HG02981 (cell line): ENCODE measurements around the gene TMEM150B.

ENCODE experiments used
- ATAC-seq: cut with Tn5 transposase; IDR thresholded peaks from one replicate; pipeline ENCODE4 v1.9.1; 2021; ENCODE audit warnings: mild to moderate bottlenecking, moderate library complexity; ENCODE audit not compliant: unreplicated experiment

Gene TMEM150B

GRCh38 chr19:55308281-55308680 lies 16.9 kb downstream of the TMEM150B start:
- ATAC-seq, result no peak

- no peak for ATAC-seq
Observed at GRCh38 chr19:55306712-55307111, 18.4 kb downstream of the TMEM150B start.

DNA sequence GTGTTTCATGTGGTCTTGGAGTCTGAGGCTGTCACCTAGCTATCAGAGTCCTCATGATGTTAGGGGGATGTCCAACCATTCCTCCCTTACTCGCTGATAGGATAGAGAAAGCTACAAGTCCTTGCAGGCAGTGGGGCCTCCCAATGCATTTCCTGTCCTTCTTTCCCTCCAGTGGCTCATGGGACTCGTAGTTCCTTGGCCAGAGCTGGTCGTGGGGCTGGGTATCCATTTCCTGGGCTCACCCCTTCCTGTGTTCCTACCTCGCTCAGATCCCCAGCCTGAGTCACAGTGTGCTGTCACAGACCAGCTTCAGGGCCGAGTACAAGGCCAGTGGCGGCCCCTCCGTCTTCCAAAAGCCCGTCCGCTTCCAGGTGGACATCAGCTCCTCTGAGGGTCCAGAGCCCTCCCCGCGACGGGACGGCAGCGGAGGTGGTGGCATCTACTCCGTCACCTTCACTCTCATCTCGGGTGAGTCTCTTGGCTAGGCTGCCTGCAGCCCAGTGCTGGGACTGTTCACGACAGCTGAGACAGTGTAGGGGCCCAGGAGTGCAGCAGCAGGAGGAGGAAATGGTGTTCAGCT lies 19.1 kb downstream of the TMEM150B start:
- no peak for ATAC-seq

DNA sequence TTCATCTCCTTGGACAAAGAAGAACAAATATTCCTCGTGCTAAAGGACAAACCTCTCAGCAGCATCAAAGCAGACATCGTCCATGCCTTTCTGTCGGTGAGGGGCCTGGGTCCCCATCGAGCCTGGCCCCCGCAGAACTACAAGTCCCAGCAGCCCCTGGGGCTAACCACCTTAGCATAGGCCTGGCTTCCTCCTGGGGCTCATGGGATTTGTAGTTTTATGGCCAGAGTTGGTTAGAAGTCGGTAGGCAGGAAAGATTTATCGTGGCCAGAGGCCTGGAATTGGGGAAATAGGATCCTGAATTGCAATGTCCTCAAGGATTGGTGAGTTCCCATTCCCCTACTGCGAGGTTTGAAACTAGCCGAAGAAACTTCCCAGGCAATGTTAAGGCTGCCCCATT lies 19.6 kb downstream of the TMEM150B start:
- ATAC-seq, result no peak

DNA sequence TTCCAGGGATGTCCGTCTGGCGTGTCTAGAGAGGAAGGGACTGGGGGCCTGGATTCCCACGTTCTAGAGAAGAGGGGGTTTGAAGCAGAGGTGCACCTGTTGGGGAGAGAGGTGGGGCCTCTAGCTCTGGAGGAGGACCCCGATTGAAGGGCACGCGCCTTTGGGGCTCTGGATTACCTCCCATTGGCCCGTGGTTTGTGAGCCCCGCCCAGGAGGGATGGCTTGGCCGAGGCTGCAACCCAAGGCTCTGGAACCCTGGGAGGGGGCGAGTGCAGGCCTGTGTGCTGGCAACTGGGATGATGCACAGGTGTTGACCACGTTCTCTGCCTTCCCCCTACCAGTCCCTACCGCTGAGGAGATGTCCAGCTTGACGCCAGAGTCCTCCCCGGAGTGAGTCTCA lies 20.2 kb downstream of the TMEM150B start:
- ATAC-seq, result no peak

DNA sequence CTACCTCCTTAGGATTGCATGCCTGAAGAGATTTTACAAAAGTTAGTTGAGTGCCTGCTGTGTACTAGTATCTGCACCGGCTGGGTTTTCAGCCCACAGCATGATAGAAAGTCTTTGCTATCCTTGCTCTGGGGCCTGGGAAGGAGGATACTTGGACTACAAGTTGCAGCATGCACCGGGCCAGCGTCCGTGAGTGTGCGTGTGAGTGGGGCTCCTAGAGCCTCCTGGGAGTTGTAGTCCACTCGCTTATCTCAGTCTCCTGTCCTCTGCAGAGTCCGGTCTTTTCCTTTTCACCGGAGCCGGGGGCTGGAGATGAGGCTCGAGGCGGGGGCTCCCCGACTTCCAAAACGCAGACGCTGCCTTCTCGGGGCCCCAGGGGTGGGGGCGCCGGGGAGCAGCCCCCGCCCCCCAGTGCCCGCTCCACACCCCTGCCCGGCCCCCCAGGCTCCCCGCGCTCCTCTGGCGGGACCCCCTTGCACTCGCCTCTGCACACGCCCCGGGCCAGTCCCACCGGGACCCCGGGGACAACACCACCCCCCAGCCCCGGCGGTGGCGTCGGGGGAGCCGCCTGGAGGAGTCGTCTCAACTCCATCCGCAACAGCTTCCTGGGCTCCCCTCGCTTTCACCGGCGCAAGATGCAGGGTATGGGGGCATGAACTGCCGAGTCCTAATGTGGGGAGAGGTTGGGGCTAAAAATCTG lies 20.7 kb downstream of the TMEM150B start:
- no peak for ATAC-seq

- no peak for ATAC-seq
Observed at GRCh38 chr19:55303477-55303876, 21.7 kb downstream of the TMEM150B start.

DNA sequence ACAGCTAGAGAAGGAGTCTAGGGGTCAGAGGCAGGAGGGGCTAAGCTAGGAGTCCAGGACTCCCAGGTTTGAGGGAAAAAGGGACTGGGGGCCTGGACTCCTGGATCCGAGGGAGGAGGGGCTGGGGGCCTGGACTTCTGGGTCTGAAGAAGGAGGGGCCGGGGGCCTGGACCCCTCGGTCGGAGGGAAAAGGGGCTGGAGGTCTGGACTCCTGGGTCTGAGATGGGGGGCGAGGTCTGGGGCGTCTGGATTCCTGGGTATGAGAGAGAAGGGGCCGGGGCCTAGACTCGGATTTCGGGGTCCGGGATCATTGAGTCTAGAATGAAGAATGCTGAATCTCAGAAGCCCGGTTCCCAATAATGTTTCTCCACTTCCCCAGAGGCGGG lies 22.8 kb downstream of the TMEM150B start:
- no peak for ATAC-seq

- ATAC-seq, result no peak
Observed at GRCh38 chr19:55301459-55302317, 23.5 kb downstream of the TMEM150B start.

DNA sequence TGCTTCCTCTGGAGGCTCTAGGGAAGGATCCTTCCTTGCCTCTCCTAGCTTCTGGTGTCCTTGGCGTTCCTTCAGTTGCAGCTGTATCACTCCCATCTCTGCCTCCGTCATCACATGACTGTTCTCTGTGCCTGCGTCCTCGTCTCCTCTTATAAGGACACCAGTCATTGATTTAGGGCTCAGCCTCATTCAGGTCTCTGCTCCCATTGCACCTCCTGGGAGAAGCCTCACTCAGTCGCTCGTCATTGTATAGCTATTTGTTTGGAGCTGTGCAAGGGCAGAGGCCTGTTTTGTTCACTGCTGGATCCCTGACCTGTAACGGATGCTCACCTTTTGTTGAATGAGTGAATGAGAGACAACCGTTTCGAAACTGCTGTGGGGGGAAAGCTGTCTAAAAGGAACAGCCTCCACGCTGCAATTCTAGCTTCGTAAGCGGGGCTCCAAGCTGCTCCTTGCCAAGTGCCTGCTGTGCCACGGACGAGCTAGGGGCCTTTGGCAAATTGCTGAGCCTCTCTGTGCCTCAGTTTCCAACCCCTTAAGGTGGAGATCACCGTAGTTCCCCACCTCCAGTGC lies 24.2 kb downstream of the TMEM150B start:
- ATAC-seq, result no peak

GRCh38 chr19:55299991-55300390 lies 25.1 kb downstream of the TMEM150B start:
- no peak for ATAC-seq

- ATAC-seq, result no peak
Observed at GRCh38 chr19:55297267-55297666, 27.9 kb downstream of the TMEM150B start.

- ATAC-seq, result no peak
Observed at GRCh38 chr19:55289117-55289796, 35.9 kb downstream of the TMEM150B start.

DNA sequence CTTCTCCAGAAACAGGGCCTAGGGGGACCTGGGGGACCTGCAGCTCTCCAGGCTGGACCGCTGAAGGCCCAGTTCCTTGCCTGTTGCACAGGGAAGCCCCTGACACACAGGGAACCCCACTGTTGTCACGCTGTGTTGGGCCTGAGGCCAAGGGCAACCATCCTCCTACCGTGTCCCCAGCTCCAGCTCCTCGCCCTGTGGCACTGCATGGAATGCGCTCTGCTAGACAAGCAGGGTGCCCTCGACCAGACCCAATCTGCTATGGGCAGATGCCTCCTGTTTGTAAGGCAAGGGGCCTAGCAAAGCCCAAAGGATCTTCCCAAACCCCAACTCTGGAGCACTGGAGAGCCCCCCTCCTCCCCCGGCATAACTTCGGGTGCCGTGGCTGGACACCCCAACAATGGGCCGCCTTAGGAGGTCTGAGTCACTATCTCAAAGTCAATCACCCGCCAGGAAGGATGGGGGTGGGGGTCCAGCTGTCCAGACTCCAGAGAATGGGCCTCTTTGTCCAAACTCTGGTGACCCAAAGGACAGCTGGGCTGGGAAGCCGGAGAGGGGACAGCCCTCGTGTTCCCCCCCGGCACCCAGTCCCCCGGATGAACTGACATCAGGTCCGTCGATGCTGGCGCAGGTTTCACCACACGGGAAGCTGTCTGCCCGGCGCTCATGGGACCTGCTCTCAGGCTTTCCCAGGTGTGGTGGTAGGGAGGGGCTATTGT lies 37.6 kb downstream of the TMEM150B start:
- ATAC-seq, result no peak

DNA sequence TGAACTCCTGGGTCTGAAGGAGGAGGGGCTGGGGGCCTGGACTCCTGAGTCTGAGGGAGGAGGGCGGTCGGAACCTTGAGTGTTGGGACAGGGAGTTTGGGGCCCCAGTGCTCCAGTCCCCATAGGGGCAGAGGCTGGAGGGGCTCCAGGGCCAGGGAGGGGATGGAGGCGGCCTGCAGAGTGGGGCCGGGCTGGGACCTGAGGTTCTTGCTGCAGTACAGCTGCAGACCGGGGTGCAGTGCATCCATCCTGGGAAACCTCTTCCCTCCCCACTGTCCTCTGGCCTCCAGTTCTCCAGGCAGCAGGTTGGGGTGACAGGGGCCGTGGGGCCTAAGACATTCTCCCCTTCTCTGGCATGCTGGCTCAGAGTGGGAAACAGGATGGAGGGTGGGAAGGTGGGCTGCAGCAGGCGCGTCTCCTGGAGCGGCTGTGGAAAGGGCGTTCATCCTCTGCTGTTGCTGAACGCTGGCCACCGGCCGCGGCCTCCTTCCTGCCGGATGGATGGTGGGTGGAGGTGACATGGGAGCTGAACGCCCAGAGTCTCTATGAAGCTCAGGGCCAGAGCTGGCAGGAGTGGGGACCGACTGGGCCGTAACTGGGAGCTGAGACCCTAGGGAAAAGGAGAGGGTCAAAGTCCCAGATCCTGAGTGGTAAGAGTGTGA lies 39.8 kb downstream of the TMEM150B start:
- no peak for ATAC-seq

GRCh38 chr19:55284405-55285058 lies 40.6 kb downstream of the TMEM150B start:
- ATAC-seq, result no peak

DNA sequence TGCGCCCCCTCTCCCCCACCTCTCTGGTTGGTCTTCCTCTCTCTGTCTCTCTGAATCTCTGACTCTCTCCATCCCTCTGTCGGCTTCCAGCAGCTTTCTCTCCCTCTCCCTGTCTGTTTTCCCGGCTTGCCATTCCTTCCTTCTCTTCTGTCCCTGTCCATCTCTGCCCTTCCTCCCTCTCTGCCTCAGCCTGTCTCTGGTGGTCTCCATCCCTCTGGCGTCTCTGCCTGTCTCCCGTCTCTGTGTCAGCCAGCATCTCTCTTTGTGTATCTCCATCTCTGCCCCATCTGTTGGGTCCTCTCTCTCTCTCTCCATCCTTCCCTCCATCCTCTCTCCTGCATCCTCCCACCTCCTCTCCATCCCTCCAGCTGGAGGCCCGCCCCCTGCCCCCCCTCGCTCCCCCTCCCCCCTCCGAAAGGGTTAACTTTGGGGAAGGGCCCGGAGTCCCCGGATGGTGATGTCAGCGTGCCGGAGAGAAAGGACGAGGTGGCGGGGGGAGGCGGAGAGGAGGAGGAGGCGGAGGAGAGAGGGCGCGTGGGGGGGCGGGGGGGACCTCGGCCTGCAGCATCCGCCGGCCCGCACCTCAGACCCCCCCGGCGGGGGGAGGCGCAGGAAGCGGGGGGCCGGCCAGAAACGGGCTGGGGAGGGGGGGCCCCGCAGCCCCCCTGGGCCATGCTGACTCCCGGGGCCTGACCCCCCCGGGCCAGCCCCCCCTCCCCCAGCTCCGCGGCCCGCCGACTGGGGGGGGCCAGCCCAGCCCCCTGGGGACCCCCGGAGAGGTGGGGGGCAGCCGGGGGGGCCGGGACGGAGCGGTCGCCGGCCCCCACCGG lies 41.4 kb downstream of the TMEM150B start, which contains the start of gene BRSK1:
TSS of gene BRSK1 (plus strand) at position 450 of the 830 bp plus-strand sequence. CDS start 446 bp downstream, outside the sequence.
- ATAC-seq, result no peak
